Suppressor macrophage treated with lipopolysaccharide for 1 hour (primary cell): ENCODE data around the gene CANT1.
"Not testable (repeated sequence)": the region's sequence is repeated elsewhere in the genome, so short reads cannot be mapped to it uniquely, and the experiment has no call there.

ENCODE experiments used
- DNase-seq, 3 donors: peaks; one replicate each; pipeline ENCODE4 v3.0.0-alpha.2; 2020 to 2022

Gene CANT1

DNA sequence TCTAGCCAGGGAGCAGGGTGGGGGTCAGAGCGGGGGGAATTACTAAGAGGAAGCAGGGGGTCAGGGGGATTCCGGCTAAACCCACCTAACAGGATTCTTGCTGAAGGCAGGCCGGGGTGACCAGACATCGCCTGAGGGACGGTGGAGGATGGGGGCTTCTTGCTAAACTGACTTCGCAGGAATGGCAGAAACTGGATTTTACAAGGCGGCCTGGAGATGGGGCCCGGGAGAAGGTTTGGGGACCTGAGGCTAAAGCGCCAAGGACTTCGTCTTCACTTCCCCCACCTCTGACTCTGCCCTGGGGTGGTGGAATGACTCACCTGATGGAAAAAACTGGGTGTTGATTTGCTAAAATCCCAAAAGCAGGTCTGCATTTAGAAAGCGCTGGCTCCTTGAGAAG lies 53.3 kb downstream of the CANT1 start:
- DNase-seq: no peak

DNA sequence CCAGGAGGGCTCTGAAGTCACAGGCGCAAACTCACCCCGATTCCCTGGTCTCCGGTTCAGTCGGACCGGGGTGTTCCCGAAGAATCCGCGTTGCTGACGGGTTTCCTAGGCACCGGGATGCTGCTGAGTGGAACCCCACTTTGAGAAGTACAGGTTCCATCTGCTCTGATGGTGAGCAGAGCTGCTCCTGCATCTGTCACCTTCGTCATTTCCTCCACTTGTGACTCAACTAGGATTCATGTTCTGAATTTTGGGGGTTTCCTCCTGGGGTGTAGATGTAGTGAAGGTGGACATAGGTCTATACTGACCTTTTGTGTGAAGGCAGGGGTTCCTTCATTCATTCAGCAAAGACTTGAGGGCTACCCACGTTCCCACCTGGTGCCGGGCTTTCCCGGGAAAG lies 54.9 kb downstream of the CANT1 start:
- no peak for DNase-seq

GRCh38 chr17:78953356-78954350 lies 55.9 kb downstream of the CANT1 start:
- no peak for DNase-seq

DNA sequence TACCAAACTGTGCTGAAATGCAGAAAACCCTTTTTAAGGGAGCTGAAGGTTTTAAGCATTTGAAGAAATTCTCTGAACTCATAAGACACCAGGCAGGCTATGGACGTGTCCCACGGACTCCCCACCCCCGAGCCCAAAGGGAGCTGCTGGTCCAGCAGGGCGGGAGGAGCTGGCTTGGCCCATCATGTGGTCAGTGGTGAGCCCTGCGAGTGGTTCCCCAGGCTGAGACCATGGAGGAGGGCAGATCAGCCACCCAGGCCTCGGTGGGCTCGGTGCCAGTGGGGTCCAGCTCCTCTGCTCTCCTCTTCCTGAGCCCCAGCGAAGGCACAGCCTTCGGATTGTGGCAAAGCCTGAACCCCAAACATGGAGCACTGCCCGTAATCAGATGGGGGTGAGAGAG lies 56.9 kb downstream of the CANT1 start:
- DNase-seq: no peak

- DNase-seq: no peak
Observed at GRCh38 chr17:78951967-78952551, 57.5 kb downstream of the CANT1 start.

DNA sequence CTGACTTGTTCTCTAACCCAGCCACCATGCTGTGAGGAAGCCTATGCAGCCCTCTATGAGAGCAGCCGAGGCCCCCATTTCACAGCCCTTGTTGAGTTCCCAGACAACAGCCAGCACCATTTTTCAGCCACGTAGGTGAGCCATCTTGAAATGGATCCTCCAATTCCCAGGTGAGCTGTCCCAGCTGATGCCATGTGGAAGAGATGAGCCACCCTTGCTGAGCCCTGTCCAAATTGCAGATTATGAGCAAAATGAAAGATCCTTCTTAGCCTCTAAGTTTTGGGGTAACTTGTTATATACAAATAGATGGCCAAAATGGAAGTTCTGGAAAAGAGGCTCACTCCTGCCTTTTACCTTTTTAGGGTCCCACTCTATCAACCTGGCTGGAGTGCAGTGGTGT lies 58.7 kb downstream of the CANT1 start:
- DNase-seq: no peak

DNA sequence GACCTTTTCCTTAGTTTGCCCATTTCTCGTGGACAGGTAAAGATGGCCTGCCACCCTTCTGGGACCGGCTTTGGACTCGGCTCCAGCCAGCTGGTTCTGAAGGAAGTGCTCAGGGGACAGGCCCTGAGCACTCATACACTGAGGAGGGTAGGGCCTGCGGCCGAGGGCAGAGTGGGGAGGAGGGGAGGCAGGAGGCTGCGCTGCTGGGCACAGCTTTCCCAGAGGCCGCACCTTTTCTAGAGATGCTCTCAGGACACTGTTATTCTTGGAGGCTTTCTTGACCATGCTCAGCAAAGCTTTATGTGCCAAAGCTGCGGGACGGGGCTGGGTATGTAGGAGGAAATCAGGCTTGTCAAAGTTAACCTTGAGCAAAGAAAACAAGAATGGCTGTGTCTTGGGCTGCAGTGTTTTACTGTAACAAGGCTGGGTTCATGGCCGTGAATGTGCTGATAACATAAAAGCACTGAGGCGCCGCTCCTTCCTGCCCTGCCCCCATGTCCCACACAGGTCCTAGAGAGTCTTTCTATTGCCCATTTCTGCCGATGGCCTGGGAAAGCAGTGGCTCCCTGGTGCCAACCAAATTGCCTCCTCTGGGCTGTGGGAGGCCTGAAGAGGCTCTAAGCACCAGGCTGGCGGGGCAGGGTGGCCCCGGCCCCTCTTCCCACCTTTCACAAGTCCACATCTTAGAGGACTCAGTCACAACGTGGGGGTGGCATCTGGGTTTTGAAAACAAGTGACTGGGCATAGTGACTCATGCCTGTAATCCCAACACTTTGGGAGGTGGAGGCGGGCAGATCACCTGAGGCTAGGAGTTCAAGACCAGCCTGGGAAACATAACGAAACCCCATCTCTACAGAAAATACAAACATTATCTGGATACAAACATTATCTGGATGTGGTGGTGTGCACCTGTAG lies 62.1 kb downstream of the CANT1 start:
- no peak for DNase-seq

DNA sequence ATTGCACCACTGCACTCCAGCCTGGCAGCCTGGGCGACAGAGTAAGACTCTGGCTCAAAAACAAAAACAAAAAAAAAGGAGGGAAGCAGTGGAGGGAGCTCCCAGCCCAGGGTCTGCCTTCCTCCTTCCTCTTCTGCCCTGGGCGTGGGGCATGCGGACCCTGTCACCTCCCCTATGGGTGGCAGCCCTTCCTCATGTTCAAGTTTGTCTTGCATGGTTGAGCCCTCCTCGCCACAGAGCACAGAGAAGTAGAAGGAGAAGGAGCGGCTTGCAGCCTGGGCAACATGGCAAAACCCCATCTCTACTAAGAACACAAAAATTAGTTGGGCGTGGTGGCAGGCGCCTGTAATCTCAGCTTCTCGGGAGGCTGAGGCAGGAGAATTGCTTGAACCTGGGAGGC lies 62.9 kb downstream of the CANT1 start:
- no peak for DNase-seq

GRCh38 chr17:78946131-78946530 lies 63.4 kb downstream of the CANT1 start:
- no peak for DNase-seq

GRCh38 chr17:78945455-78945854 lies 64.1 kb downstream of the CANT1 start:
- DNase-seq: not testable (repeated sequence)

DNA sequence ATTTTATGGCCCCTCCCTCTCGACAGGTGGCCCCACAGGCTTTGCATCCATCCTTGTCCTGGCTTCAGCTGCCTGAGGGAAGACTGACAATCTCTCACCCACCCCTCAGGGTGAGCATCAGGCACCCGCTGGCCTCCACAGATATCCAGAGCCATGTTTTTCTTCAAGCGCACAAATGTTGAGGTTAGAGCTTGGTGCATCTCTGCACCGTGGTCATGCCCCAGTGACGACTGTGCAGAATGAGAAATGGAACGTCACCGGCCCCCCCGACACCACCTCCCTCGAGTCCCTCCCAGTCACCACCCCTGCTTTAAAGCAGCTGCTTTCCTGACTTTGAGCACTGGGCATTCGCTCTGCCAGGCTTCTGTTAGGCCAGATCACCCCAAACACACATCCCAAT lies 64.6 kb downstream of the CANT1 start:
- no peak for DNase-seq

DNA sequence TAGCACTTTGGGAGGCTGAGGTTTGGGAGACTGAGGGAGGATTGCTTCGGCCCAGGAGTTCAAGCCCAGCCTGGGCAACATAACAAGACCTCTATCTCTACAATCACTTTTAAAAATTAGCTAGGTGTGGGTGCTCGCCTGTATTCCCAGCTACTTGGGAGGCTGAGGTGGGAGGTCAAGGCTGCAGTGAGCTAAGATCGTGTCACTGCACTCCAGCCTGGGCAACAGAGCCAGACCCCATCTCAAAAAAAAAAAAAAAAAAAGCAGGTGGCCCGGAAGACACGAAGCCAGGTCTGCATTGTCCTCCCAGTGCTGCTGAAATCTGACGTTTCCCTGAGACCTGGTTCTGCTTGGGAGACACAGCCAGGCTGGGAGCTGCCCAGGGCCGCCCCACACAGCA lies 65.5 kb downstream of the CANT1 start:
- no peak for DNase-seq
